Occipital lobe (tissue), 2 donors: ENCODE measurements around the gene ELAVL3. TPM values are rescaled to one million over a fixed set of nuclear protein-coding genes. Genes with fewer than 3 reads are reported as not detected.
"Not testable (repeated sequence)": the region's sequence is repeated elsewhere in the genome, so short reads cannot be mapped to it uniquely, and the experiment has no call there.

Experiments used
- DNase-seq: peaks from one replicate; lab custom pipeline; 2025; lab: John Stamatoyannopoulos, UW
- total RNA-seq: library from RNA; depleted of rRNA; stranded (reverse); fragments of >200 nt; gene quantifications from one replicate; pipeline ENCODE4 v1.2.3, GENCODE V29; 2014

Gene ELAVL3
- total RNA-seq, 1 donor from 2014 or later, result 105 TPM

DNA sequence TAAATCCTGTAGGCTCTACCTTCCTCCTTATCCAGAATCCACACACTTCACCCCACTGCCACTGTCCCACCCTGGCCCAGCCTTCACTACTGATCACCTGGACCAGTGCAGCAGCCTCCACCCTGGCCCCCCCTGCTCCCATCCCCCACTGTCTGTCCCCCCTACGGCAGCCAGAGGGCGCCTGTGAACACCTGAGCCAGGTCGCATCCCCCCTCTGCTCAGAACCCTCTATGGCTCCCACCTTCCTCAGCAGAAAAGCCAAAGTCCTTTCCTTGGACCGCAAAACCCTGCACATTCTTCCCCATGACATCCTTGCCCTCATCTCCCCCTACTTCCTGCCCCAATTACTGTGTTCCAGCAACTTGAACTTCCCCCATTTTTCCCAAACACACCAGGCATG lies 20.6 kb downstream of the ELAVL3 start:
- no peak for DNase-seq

DNA sequence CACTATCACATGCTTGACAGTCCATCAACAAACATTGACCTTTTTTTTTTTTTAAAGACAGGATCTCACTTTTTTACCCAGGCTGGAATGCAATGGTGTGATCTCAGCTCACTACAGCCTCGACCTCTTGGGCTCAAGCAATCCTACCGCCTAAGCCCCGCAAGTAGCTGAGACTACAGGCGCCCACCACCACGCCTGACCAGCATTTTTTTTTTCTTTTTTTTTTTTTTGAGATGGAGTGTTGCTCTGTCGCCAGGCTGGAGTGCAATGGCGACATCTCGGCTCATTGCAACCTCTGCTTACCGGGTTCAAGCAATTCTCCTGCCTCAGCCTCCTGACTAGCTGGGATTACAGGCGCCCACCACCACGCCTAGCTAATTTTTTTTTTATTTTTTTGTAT lies 21.9 kb downstream of the ELAVL3 start:
- DNase-seq, result not testable (repeated sequence)

- DNase-seq, result no peak
Observed at GRCh38 chr19:11458236-11458900, 22.5 kb downstream of the ELAVL3 start.

GRCh38 chr19:11457831-11458230 lies 23.0 kb downstream of the ELAVL3 start:
- DNase-seq, result no peak

DNA sequence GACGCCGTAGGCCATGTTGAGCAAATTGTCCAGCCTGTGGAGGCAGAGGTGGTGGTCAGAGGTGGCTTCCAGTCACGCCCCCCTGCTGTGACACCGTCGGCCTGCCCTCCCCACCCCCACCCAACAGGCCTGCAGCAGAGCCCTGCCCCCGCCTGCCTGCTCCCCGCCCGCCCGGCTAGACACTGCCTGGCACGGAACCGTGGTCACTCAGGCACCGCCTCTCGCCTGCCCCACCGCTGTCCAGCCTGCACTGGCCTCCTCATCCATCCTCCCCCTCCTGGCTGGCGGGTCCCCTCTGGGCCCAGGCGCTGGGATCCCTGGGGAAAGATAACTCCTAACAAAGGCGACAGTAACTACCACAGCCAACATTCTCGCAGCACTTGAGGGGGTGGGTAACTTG lies 23.7 kb downstream of the ELAVL3 start:
- peak; percentile 70 for DNase-seq

DNA sequence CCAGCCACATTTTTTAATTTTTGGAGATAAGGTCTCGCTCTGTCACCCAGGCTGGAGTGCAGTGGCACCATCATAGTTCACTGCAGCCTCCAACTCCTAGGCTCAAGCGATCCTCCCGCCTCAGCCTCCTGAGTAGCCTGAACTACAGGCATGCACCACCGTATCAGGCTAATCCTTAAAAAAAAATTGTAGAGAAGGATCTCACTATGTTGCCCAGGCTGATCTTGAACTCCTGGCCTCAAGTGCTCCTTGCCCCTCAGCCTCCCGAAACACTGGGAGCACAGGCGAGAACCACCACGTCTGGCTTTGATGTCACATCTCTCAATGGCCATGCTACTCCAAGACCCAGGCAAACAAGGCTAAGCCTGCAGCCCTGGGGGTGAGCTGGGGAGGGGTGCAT lies 24.2 kb downstream of the ELAVL3 start:
- no peak for DNase-seq

GRCh38 chr19:11455233-11455554 lies 25.7 kb downstream of the ELAVL3 start:
- DNase-seq, result not testable (repeated sequence)

GRCh38 chr19:11453468-11454341 lies 27.1 kb downstream of the ELAVL3 start:
- no peak for DNase-seq

DNA sequence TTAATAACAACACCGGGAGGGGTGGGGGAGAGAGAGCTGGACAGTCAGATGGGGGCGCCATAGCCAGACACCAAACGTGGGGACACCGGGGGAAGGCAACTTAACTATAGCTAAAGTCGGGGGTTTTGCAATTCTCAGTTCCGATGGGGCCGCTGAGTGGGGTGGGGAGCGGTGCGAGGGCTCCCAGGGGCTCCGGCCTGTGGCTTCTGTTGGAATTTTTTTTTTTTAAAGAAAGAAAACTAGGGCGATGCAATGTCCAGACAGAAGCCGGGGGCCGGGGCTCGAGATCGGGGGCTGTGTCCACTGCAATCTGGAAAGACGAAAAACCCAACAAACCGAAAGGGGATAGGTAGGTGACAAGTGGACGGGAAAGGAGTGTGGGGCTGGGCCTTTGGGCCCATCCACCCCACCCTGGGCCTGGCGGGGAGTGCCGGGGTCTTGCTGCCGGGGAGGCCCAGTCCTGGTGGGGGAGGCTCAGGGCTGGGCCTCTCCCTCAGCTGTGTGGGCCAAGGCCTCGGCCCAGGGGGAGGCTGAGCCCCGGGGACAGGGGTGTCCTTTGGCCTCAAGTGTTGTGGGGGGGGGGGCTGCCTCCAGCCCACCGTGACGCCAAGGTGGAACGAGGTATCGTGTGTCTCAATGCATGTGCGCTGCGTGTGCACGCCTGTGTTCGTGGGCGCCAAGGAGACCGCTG lies 28.1 kb downstream of the ELAVL3 start:
- no peak for DNase-seq

DNA sequence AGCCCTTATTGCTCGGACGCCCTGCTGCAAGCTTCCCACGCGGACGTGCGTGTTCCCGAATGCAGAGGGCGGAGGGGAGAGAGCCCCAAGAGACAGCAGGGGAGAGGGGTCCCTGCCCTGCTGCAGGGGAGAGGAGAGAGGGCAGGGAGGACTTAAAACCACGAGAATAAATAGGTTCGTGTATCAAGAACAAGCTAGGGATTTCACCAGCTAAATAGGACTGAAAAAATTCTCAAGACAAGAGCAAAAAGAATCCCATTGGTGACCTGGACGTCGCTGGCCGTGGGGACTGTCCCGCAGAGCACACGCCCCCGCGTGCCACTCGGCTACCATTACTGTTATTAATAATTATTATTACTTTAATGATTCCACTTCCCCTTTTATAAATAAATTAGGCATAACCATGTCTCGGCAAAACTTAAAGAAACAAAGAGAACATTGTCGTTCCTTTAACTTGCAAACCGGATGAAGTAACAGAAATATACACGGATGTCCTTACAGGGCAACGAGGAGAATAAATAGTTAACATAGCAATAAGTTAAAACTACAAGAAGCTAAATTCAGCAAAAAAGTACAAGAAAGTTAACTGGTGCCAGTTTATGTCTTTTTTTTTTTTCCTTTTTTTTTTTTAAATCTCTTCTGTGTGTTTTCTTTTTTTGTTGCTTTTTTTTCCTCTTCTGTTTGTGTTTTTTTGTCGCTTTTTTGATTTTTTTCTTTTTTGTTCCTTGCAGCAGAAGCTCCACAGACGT lies 28.8 kb downstream of the ELAVL3 start:
- DNase-seq, result no peak

DNA sequence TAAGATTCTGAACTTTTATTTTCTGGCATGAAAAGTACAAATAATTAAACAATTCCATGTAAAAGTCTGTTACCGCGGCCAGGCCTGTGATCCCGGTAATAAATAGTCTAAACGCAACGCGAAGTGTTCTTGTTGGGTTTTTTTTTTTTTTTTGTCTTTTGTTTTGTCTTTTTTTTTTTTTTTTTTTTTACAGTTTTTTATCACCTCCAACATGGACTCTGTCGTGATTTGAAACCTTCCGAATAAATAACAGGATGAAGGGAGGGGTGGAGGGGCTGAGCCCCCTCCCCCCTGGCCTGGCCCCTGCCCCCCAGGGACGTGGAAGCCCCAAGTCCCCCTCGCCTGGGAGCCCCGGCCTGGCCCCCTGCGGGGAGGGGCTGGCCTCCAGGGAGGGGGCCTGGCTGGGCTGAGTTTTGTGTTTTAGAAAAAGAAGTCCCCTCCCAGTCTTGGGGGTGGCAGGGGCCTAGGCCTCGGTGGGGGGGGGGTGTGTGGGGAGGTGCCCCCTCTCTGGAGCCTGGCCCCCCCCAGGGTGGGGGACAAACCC lies 29.4 kb downstream of the ELAVL3 start:
- no peak for DNase-seq

GRCh38 chr19:11450570-11451326 lies 30.1 kb downstream of the ELAVL3 start:
- DNase-seq, result no peak

DNA sequence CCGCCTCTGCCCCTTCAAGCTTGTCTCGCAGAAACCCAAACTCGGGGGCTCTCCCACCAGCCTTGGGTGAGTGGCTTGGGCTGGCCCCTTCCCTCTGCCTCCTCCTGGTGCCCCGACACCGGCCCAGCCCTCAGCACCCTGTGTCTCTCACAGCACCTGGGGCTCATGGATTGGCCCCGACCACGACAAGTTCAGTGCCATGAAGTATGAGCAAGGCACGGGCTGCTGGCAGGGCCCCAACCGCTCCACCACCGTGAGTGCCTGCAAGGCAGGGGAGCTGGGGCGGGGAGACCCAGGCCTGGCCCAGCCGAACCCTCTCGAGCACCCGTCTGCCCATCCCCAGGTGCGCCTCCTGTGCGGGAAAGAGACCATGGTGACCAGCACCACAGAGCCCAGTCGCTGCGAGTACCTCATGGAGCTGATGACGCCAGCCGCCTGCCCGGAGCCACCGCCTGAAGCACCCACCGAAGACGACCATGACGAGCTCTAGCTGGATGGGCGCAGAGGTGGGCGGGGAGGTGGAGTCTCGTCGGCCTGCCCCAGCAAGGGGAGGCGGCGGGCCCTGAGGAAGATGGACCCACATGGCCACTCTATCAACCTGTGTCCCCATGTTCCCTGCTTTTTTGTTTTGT lies 31.8 kb downstream of the ELAVL3 start:
- DNase-seq, result no peak

DNA sequence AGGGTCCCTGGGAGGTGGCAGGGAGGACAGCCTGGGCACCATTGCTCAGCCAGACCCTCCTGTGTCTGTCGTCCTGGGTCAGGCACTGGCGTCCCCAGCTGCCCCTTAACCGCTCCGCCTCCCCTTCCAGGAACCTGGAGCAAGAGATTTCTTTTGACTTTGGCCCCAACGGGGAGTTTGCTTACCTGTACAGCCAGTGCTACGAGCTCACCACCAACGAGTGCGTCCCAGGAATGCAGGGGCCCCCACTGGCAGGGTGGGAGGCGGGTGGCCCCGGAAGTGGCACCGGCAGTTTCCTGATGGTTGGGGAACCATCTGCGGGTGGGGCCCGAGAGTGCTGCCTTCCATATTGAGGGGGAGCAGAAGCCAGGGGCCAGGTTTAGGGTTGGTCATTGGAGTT lies 32.4 kb downstream of the ELAVL3 start:
- DNase-seq, result no peak

- no peak for DNase-seq
Observed at GRCh38 chr19:11447347-11448262, 33.2 kb downstream of the ELAVL3 start.

DNA sequence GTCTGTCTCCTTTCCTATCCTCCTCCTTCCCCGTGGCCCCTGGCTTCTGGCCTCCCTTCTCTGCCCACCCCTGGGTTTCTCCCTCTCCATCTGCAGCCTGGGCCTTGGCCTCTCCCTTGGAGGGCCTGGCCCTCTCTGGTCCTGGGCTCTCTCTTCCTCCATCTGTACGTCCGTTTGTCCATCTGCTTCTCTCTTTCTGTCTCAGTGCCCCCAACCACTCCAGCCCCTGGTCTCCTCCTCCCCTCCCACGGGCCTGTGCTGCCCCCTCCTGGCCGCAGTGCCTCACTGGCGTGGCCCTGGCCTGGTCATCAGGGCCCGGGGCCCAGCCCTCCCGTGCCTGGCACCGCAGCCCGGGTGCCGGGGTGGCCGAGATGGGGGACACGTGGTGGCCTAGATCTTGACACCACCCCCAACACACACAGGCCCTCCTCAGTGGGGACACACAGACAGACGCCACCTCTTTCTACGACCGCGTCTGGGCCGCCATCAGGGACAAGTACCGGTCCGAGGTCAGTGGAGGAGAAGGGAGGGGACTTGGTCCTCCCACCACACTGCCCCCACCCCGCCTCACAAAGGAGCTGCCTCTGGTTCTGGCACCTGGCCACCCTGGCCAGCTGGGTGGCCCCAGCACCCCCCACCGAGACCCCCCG lies 34.1 kb downstream of the ELAVL3 start:
- DNase-seq, result peak; percentile 48

- no peak for DNase-seq
Observed at GRCh38 chr19:11446271-11446651, 34.6 kb downstream of the ELAVL3 start.

GRCh38 chr19:11445141-11445540 lies 35.7 kb downstream of the ELAVL3 start:
- no peak for DNase-seq

DNA sequence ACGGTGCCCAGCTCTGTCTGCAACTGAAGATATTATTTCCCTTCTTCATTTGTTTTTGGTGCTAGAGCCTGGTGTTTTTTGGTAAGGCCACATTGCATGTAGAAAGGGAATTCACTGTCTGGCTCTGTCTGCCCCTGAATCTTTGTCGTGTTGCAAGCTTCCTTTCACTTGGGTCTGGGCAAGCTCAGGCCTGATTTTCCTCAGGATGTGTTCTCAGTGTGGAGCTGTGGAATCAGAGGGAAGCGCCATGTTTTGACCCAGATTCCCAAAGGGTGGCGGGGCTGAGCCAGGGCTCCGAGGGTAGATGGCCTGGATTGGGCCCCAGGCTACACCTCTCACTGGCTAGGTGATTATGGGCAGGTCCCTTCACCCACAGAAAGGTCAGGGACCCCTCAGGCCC lies 36.8 kb downstream of the ELAVL3 start:
- no peak for DNase-seq
